ENCODE results near the gene SALL2. TPM values are rescaled to one million over a fixed set of nuclear protein-coding genes. Genes with fewer than 3 reads are reported as not detected.
A peak's percentile ranks its signal among the peaks of the same experiment; 100 is the strongest.

SALL2 gene
- polyA plus RNA-seq, 1 of the 3 experiments (the other 2 are of a cell fraction) = 9.1 TPM

DNA sequence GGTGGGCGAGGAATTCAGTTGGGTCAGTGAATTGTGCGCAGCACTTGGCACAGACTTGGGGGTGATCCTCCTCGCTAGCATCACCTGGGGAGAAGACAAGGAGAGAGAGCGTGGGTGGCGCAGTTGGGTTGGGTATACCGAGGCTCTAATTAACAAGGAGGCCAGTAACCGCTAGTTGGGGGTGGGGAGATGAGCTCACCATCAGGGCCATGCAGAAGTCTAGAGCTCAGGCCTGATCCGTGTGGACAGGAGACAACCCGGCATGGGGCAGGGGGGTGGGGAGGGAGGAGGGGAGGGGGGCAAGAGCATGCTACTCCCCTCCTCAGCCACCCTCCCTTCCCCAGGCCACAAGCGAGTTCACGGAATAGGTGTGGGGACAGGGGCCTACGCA, 580 bp downstream of the SALL2 start (continued):
- TF ChIP-seq EP300 (IDR thresholded peaks at IDR 0.05; ENCODE audit: borderline replicate concordance in 1 of 2, low read depth in 1 of 2, low read length in 1 of 2) (no peak), GATA2 (CRISPR knock-in tag; IDR thresholded peaks at IDR 0.05) (no peak), FOXM1 (IDR thresholded peaks at IDR 0.05; ENCODE audit: low read depth) (no peak)

DNA sequence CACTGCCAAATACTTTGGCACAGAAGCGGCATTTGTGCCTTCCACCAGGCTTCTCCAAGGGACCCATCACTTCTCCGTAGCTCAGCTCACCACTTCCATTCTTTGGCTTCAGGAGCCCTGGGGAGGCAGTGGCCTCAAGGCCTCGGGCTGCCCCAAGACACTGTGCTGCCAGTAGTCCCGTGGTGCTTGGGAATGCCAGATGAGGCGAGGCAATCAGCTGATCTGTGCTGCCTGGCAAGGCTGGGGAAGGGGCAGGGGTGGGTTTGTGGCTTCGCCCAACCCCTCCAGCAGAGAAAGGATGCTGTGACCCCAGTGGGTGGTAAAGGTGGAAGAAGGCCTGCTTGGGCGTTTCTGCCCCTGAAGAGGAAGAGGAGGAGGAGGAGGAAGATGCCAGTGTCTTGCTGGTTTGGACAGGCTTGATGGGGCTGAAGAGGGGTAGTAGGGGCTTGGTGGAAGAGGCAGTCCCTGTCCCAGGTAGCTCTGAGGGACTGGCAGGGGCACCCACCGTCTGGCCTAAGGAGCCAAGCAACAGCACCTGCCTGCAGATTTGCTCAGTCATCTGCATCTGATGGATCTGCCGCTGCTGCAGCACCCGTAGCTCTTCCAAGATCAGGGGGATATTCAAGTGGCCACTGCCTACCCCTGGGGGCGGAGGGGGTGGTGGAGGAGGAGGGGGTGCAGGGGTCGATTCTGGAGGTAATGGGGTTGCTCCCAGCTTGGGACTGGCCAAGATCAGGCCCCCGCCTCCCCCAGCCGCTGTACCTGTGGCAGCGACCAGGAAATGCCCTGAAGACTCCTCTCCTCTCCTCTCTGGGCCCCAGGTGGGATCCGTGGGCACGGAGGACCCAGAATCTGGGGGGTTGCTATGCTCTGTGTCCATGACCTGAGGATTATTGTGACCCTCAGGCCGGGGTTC, 1.3 kb downstream of the SALL2 start:
- WGBS (ENCODE audit: low lambda C conversion rate) = 91% methylated on average over 13 of the region's 18 CpGs
- no peak overlapping the region for H2AFZ ChIP-seq (ENCODE audit: low read depth)

More for the DNA sequence above, 1.3 kb downstream of the SALL2 start:
- ChIA-PET POLR2A (interaction anchor here (2.8 kb wide), 1 partner anchor 14 kb away, joined by 36 read pairs; the partner anchor contains the start of gene METTL3), CTCF (interaction anchor here (1.2 to 1.3 kb wide), 2 partner anchors 26 to 47 kb away, joined by 3 read pairs; partner anchors contain the start of gene TOX4)
- TF ChIP-seq GATA2 (CRISPR knock-in tag; IDR thresholded peaks at IDR 0.05) = no peak
- no peak for TF ChIP-seq RCOR1 (IDR thresholded peaks at IDR 0.05; ENCODE audit: low read length)
- TF ChIP-seq, protein P1, sequence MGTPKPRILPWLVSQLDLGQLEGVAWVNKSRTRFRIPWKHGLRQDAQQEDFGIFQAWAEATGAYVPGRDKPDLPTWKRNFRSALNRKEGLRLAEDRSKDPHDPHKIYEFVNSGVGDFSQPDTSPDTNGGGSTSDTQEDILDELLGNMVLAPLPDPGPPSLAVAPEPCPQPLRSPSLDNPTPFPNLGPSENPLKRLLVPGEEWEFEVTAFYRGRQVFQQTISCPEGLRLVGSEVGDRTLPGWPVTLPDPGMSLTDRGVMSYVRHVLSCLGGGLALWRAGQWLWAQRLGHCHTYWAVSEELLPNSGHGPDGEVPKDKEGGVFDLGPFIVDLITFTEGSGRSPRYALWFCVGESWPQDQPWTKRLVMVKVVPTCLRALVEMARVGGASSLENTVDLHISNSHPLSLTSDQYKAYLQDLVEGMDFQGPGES (IDR thresholded peaks at IDR 0.05; ENCODE audit: low read depth, low read length) = no peak
- TF ChIP-seq GABPA (IDR thresholded peaks at IDR 0.05; ENCODE audit: low read depth) = no peak
- TF ChIP-seq ELF1 (IDR thresholded peaks at IDR 0.05) = no peak
- no peak for TF ChIP-seq TAF1 (IDR thresholded peaks at IDR 0.05; ENCODE audit: borderline replicate concordance, low read depth, low read length)
- TF ChIP-seq, protein P2, sequence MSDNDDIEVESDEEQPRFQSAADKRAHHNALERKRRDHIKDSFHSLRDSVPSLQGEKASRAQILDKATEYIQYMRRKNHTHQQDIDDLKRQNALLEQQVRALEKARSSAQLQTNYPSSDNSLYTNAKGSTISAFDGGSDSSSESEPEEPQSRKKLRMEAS (IDR thresholded peaks at IDR 0.05; ENCODE audit: low read depth) = no peak
- no peak for TF ChIP-seq EZH2phosphoT487 (IDR thresholded peaks at IDR 0.05; ENCODE audit: borderline replicate concordance, low read depth)
- no peak for TF ChIP-seq TCF12 (IDR thresholded peaks at IDR 0.05)
- no peak for TF ChIP-seq POLR2AphosphoS5 (IDR thresholded peaks at IDR 0.05; ENCODE audit: low read depth, low read length)
- TF ChIP-seq FOSL2 (IDR thresholded peaks at IDR 0.05; ENCODE audit: borderline replicate concordance, low read depth) = no peak
- TF ChIP-seq YY1 (IDR thresholded peaks at IDR 0.05; ENCODE audit: low read depth) = no peak
- no peak for TF ChIP-seq SIN3A (IDR thresholded peaks at IDR 0.05; ENCODE audit: borderline replicate concordance, low read depth, low read length)
- TF ChIP-seq, protein P3, sequence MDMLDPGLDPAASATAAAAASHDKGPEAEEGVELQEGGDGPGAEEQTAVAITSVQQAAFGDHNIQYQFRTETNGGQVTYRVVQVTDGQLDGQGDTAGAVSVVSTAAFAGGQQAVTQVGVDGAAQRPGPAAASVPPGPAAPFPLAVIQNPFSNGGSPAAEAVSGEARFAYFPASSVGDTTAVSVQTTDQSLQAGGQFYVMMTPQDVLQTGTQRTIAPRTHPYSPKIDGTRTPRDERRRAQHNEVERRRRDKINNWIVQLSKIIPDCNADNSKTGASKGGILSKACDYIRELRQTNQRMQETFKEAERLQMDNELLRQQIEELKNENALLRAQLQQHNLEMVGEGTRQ (IDR thresholded peaks at IDR 0.05; ENCODE audit: borderline replicate concordance, low read depth, low read length) = no peak
- TF ChIP-seq NFIC (IDR thresholded peaks at IDR 0.05; ENCODE audit: borderline replicate concordance) = no peak
- TF ChIP-seq, protein P4, sequence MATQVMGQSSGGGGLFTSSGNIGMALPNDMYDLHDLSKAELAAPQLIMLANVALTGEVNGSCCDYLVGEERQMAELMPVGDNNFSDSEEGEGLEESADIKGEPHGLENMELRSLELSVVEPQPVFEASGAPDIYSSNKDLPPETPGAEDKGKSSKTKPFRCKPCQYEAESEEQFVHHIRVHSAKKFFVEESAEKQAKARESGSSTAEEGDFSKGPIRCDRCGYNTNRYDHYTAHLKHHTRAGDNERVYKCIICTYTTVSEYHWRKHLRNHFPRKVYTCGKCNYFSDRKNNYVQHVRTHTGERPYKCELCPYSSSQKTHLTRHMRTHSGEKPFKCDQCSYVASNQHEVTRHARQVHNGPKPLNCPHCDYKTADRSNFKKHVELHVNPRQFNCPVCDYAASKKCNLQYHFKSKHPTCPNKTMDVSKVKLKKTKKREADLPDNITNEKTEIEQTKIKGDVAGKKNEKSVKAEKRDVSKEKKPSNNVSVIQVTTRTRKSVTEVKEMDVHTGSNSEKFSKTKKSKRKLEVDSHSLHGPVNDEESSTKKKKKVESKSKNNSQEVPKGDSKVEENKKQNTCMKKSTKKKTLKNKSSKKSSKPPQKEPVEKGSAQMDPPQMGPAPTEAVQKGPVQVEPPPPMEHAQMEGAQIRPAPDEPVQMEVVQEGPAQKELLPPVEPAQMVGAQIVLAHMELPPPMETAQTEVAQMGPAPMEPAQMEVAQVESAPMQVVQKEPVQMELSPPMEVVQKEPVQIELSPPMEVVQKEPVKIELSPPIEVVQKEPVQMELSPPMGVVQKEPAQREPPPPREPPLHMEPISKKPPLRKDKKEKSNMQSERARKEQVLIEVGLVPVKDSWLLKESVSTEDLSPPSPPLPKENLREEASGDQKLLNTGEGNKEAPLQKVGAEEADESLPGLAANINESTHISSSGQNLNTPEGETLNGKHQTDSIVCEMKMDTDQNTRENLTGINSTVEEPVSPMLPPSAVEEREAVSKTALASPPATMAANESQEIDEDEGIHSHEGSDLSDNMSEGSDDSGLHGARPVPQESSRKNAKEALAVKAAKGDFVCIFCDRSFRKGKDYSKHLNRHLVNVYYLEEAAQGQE (IDR thresholded peaks at IDR 0.05; ENCODE audit: low read depth, low read length) = no peak
- no peak for TF ChIP-seq TEAD4 (IDR thresholded peaks at IDR 0.05; ENCODE audit: borderline replicate concordance, insufficient read depth)
- TF ChIP-seq, protein P5, sequence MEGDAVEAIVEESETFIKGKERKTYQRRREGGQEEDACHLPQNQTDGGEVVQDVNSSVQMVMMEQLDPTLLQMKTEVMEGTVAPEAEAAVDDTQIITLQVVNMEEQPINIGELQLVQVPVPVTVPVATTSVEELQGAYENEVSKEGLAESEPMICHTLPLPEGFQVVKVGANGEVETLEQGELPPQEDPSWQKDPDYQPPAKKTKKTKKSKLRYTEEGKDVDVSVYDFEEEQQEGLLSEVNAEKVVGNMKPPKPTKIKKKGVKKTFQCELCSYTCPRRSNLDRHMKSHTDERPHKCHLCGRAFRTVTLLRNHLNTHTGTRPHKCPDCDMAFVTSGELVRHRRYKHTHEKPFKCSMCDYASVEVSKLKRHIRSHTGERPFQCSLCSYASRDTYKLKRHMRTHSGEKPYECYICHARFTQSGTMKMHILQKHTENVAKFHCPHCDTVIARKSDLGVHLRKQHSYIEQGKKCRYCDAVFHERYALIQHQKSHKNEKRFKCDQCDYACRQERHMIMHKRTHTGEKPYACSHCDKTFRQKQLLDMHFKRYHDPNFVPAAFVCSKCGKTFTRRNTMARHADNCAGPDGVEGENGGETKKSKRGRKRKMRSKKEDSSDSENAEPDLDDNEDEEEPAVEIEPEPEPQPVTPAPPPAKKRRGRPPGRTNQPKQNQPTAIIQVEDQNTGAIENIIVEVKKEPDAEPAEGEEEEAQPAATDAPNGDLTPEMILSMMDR (IDR thresholded peaks at IDR 0.05) = no peak
- TF ChIP-seq NRF1 (IDR thresholded peaks at IDR 0.05; ENCODE audit: low read depth, low read length) = no peak
- Histone ChIP-seq H3K27me3 (ENCODE audit: insufficient read depth) (peaks cover 5% of the 10 kb centered on the region; the same call in 1 of the 2 replicates), H3K9ac (0 out of 2 replicates have a peak overlapping the region, but pooled peaks have one; percentile 80), H3K79me2 (ENCODE audit: insufficient read depth) (no peaks in the 10 kb centered on the region; the same call in 1 of the 2 replicates), H3K4me1 (ENCODE audit: control insufficient read depth in 1 of 2, insufficient read depth in 2 of 2, low read depth in 1 of 2, low read length in 1 of 2) (peaks cover 0 to 16% of the 10 kb centered on the region in 2 experiments; a peak in 1 of 4 replicates), H3K27ac (ENCODE audit: low read depth in 2 of 2, low read length in 1 of 2) (peak overlapping the region in 1 of 2 experiments; percentile 16; a peak in 1 of 4 replicates), H3K36me3 (replicated peaks in 1 of 2; ENCODE audit: control insufficient read depth in 1 of 2, insufficient read depth in 2 of 2, low read length in 1 of 2) (peaks cover 0 to 5% of the 10 kb centered on the region in 2 experiments), H3F3A (replicated peaks; ENCODE audit: insufficient read depth) (no peaks in the 10 kb centered on the region), H4K20me1 (ENCODE audit: insufficient read depth) (no peaks in the 10 kb centered on the region), H3K9me2 (no peaks in the 10 kb centered on the region), H3K4me3 (ENCODE audit: low read depth in 2 of 2, low read length in 1 of 2) (peak overlapping the region; percentile 75 to 77; a peak in 3 of 4 replicates), H3K4me2 (peak overlapping the region; percentile 89), H3K9me3 (no peaks in the 10 kb centered on the region)
- DNase-seq = no peak

Measured in SK-N-SH (cell line).